T-cell (primary cell): ENCODE measurements around the gene P2RX5. TPM values are rescaled to one million over a fixed set of nuclear protein-coding genes. Genes with fewer than 3 reads are reported as not detected.
A peak's percentile ranks its signal among the peaks of the same experiment; 100 is the strongest.

Experiments
- ATAC-seq, 4 experiments: fragments of 200-7000 bp in 3 of 4; fragments of 150-1000 bp in 1 of 4; cut with Tn5 transposase; replicated peaks in 1 of 4; 1 replicate in 3 of 4; 2 replicates in 1 of 4; pipeline ENCODE4 v1.10.0; 2021; ENCODE audit warnings: moderate library complexity in 3 of 4, mild to moderate bottlenecking in 2 of 4, moderate number of reproducible peaks in 1 of 4
- CTCF ChIA-PET, 2 donors: fragments of 300-600 bp; sonication (Branson Sonifier 250); formaldehyde crosslinking; loops; one replicate each; lab custom pipeline; 2022; ENCODE audit warnings: antibody characterized with exemption in 2 of 2; lab: Charles Lee
- POLR2A ChIA-PET, 2 donors: fragments of 300-600 bp; sonication (Branson Sonifier 250); formaldehyde crosslinking; loops; one replicate each; lab custom pipeline; 2022; ENCODE audit warnings: antibody characterized with exemption in 2 of 2; lab: Charles Lee
- DNase-seq, 35 experiments: peaks; one replicate each; pipeline versions ENCODE4 v3.0.0 to v3.0.0-alpha.2; 2013 to 2023
- H3K27ac ChIP-seq: one replicate; pipeline ENCODE4 v1.5.1; 2013; ENCODE audit warnings: low read length
- H3K27me3 ChIP-seq, 2 experiments: replicated peaks in 1 of 2; 1 replicate in 1 of 2; 2 replicates in 1 of 2; pipeline versions ENCODE4 v1.6.1 to v1.7.0; 2013; ENCODE audit warnings: low read length in 1 of 2, mixed read lengths in 1 of 2; ENCODE audit not compliant: control insufficient read depth in 2 of 2, insufficient read depth in 2 of 2; ENCODE audit errors: extremely low read depth in 1 of 2
- H3K36me3 ChIP-seq, 2 donors: 1 replicate in 1 of 2; 2 replicates in 1 of 2; pipeline versions ENCODE4 v1.6.1 to v1.7.0; 2013; ENCODE audit warnings: low read length in 1 of 2; ENCODE audit not compliant: control insufficient read depth in 2 of 2, insufficient read depth in 1 of 2; ENCODE audit errors: extremely low read depth in 1 of 2
- H3K4me1 ChIP-seq, 2 experiments: 1 replicate in 1 of 2; 2 replicates in 1 of 2; pipeline versions ENCODE4 v1.6.1 to v1.7.0; 2013; ENCODE audit warnings: low read length in 2 of 2, mixed read lengths in 1 of 2; ENCODE audit not compliant: insufficient read depth in 2 of 2, control insufficient read depth in 1 of 2; ENCODE audit errors: extremely low read depth in 1 of 2
- H3K4me3 ChIP-seq, 2 donors: 1 replicate in 1 of 2; 2 replicates in 1 of 2; pipeline versions ENCODE4 v1.5.1 to v1.7.0; 2013; ENCODE audit warnings: mild to moderate bottlenecking in 2 of 2, low read length in 1 of 2, moderate library complexity in 1 of 2; ENCODE audit not compliant: control insufficient read depth in 1 of 2; ENCODE audit errors: extremely low read depth in 1 of 2
- H3K9me3 ChIP-seq: 2 replicates; pipeline ENCODE4 v1.7.0; 2013
- H3K27ac Mint-ChIP-seq, 2 donors: one replicate each; pipeline ENCODE4 v1.8.0; 2020 to 2021; ENCODE audit warnings: mild to moderate bottlenecking in 2 of 2, mixed read lengths in 2 of 2
- H3K27me3 Mint-ChIP-seq, 2 donors: one replicate each; pipeline ENCODE4 v1.8.0; 2021 to 2022; ENCODE audit warnings: mixed read lengths in 2 of 2
- H3K36me3 Mint-ChIP-seq: one replicate; pipeline ENCODE4 v1.8.0; 2021; ENCODE audit warnings: mixed read lengths
- H3K4me1 Mint-ChIP-seq, 3 donors: one replicate each; pipeline ENCODE4 v1.8.0; 2020 to 2022; ENCODE audit warnings: mixed read lengths in 3 of 3, mild to moderate bottlenecking in 1 of 3
- H3K4me3 Mint-ChIP-seq, 3 donors: one replicate each; pipeline ENCODE4 v1.8.0; 2020 to 2022; ENCODE audit warnings: mild to moderate bottlenecking in 3 of 3, mixed read lengths in 3 of 3, moderate library complexity in 3 of 3
- H3K9me3 Mint-ChIP-seq, 3 donors: one replicate each; pipeline ENCODE4 v1.8.0; 2020 to 2022; ENCODE audit warnings: mixed read lengths in 3 of 3
- WGBS: methylation state at CpG from one replicate; pipeline ENCODE4 v1.1.5; 2013; ENCODE audit warnings: missing lambda C conversion rate; ENCODE audit not compliant: insufficient coverage; 5-methylcytosine and 5-hydroxymethylcytosine counted together
- total RNA-seq, 35 experiments: library from RNA in 6 of 35; stranded (reverse) in 6 of 35; fragments of 120-200 nt in 1 of 35; gene quantifications; one replicate each; pipeline versions ENCODE4 v1.2.1 to v1.2.4 and lab custom pipeline; 2013 to 2026

Gene P2RX5
- total RNA-seq, 5 donors from 2014 or later (not counting 1 experiment from before 2014, with no cell fraction given): 19.6 to 35.6 (median 29.9) TPM

DNA sequence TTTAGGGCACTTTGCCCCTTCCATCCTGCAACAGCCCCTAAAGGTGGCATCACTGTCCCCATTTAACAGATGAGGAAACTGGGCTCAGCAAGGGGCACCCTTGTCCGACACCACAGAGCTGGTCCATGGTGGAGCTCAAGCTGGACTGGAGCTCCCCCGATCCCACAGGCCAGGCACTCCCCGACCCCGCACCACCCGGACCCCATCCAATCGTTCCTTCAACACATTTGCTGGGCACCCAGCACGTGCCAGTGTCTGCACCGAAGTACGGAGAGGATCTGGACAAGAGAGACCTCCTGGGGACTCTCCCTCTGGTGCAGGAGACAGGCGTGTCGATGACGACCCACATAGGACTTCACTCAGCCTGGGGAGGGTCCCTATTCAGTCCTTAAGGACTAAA, 13.9 kb downstream of the P2RX5 start:
- peaks cover 4% of the 10 kb centered on the region for H3K36me3 Mint-ChIP-seq
- Histone ChIP-seq H3K36me3 (peaks cover 13 to 15% of the 10 kb centered on the region in 2 donors), H3K4me1 (peaks cover 0 to 19% of the 10 kb centered on the region in 2 experiments), H3K27ac (no peak overlapping the region), H3K4me3 (no peak overlapping the region), H3K9me3 (no peaks in the 10 kb centered on the region), H3K27me3 (no peaks in the 10 kb centered on the region)
- H3K9me3 Mint-ChIP-seq: no peaks in the 10 kb centered on the region
- H3K27me3 Mint-ChIP-seq: no peaks in the 10 kb centered on the region
- ChIA-PET POLR2A (no interaction called here), CTCF (interaction anchor here (0.8 to 1.5 kb wide), 3 partner anchors 13 to 145 kb away, joined by 3 to 4 read pairs (median 4); partner anchors contain the start of genes HASPIN (in 1 of the 2) and P2RX5 (in 1 of the 2))
- ATAC-seq (no peak), DNase-seq (no peak)
- 95% methylated on average over 10 of the region's 12 CpGs for WGBS
- no peak overlapping the region for H3K4me3 Mint-ChIP-seq
- peak overlapping the region in 1 of 2 donors; percentile 27 for H3K27ac Mint-ChIP-seq
- H3K4me1 Mint-ChIP-seq: peaks cover 12 to 19% (median 17%) of the 10 kb centered on the region in 3 donors

- Mint-ChIP-seq H3K27ac (peak overlapping the region in 1 of 2 donors; percentile 27), H3K4me1 (peaks cover 12 to 19% (median 17%) of the 10 kb centered on the region in 3 donors), H3K9me3 (no peaks in the 10 kb centered on the region), H3K36me3 (peaks cover 4% of the 10 kb centered on the region), H3K4me3 (no peak overlapping the region), H3K27me3 (no peaks in the 10 kb centered on the region)
- ChIA-PET POLR2A (no interaction called here), CTCF (interaction anchor here in 1 of 2 donors (1.5 kb wide), 1 partner anchor 146 kb away, joined by 3 read pairs; no protein-coding TSS in a partner anchor)
- Histone ChIP-seq H3K36me3 (peaks cover 13 to 15% of the 10 kb centered on the region in 2 donors), H3K9me3 (no peaks in the 10 kb centered on the region), H3K27ac (no peak overlapping the region), H3K4me1 (peaks cover 0 to 19% of the 10 kb centered on the region in 2 experiments), H3K4me3 (no peak overlapping the region), H3K27me3 (no peaks in the 10 kb centered on the region)
- ATAC-seq (no peak), DNase-seq (no peak)
- 95% methylated on average over 12 of the region's 20 CpGs for WGBS
Measured at GRCh38 chr17:3681565-3681964, 14.4 kb downstream of the P2RX5 start.

GRCh38 chr17:3681057-3681456, 14.9 kb downstream of the P2RX5 start:
- no peak overlapping the region for H3K27ac Mint-ChIP-seq
- H3K36me3 ChIP-seq: peaks cover 15% of the 10 kb centered on the region in 2 donors
- no peaks in the 10 kb centered on the region for H3K27me3 Mint-ChIP-seq
- ATAC-seq: no peak
- no peak overlapping the region for H3K4me3 ChIP-seq
- no peak for DNase-seq
- 100% methylated on average over 7 of the region's 12 CpGs for WGBS
- peaks cover 4% of the 10 kb centered on the region for H3K36me3 Mint-ChIP-seq
- POLR2A ChIA-PET: no interaction called here
- H3K27me3 ChIP-seq: no peaks in the 10 kb centered on the region
- H3K9me3 Mint-ChIP-seq: no peaks in the 10 kb centered on the region
- peaks cover 0 to 19% of the 10 kb centered on the region in 2 experiments for H3K4me1 ChIP-seq
- no peak overlapping the region for H3K27ac ChIP-seq
- no peaks in the 10 kb centered on the region for H3K9me3 ChIP-seq
- peaks cover 12 to 19% (median 17%) of the 10 kb centered on the region in 3 donors for H3K4me1 Mint-ChIP-seq
- H3K4me3 Mint-ChIP-seq: no peak overlapping the region
- CTCF ChIA-PET: no interaction called here

DNA sequence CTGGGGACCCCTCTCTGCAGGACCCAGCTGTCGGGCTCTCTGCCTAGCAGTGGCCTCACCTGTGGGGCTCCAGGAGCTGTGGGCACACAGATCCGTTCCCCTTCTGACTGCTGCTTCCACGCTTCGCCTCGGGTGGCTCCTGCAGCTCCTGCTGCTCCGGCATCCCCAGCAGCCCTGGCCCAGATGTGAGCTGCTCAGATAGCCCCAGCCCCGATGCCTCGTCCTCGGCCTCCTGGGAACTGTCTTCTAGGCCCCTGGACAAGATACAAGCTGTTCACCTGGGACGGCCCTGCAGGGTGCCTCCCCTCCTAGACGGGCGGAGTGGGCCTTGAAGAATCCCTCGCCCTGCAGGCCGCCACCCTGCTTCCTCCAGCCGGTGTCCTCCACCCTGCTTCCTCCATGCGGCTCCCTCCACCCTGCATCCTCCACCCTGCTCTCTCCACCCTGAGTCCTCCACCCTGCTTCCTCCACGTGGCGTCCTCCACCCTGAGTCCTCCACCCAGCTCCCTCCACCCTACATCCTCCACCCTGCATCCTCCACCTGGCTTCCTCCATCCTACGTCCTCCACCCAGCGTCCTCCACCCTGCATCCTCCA, 16.3 kb downstream of the P2RX5 start:
- H3K4me3 Mint-ChIP-seq: no peak overlapping the region
- no peaks in the 10 kb centered on the region for H3K27me3 ChIP-seq
- DNase-seq (no peak), ATAC-seq (no peak)
- no peaks in the 10 kb centered on the region for H3K27me3 Mint-ChIP-seq
- peaks cover 12 to 19% (median 17%) of the 10 kb centered on the region in 3 donors for H3K4me1 Mint-ChIP-seq
- POLR2A ChIA-PET: no interaction called here
- no peak overlapping the region for H3K27ac Mint-ChIP-seq
- 65% methylated on average over 20 of the region's 20 CpGs for WGBS
- peaks cover 13 to 15% of the 10 kb centered on the region in 2 donors for H3K36me3 ChIP-seq
- no peaks in the 10 kb centered on the region for H3K9me3 Mint-ChIP-seq
- peaks cover 4% of the 10 kb centered on the region for H3K36me3 Mint-ChIP-seq
- H3K27ac ChIP-seq: no peak overlapping the region
- no peaks in the 10 kb centered on the region for H3K9me3 ChIP-seq
- H3K4me1 ChIP-seq: peaks cover 0 to 19% of the 10 kb centered on the region in 2 experiments
- CTCF ChIA-PET: interaction anchor here in 1 of 2 donors (0.6 kb wide), 2 partner anchors 208 to 685 kb away, joined by 3 to 4 read pairs; no protein-coding TSS in a partner anchor
- no peak overlapping the region for H3K4me3 ChIP-seq

DNA sequence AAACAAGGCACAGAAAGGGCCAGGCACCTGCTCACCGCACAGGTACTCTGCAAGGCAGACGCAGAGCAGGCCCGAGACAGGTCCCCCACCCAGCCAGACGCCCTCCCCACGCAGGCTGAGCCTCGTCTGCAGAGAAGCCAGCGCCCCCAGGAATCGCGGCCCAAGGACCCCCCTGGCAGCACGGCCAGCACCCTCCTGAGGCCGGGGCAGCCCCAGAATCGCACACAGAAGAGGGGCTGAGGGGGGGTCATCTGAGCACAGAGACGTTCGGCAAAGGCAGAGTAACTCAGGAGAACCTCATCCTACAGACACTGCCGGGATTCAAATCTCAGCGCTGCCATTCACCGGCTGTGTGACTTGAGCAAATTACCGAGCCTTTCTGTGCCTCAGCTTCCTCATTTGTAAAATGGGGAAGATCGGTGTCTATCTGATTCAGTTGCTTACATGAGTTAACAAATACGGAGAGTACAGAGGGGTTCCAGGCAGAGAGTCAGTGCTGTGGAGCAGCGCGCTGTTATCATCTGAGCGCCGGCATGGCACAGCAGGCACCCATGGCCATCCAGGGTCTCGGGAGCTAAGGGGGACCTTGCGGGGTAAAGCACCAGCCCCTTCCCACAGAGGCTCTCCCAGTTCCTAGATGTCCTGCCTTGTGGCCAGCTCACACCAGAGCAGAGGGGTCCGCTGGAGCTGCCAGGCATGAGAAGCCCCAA, 17.0 kb downstream of the P2RX5 start:
- H3K4me3 ChIP-seq: no peak overlapping the region
- H3K27ac ChIP-seq: no peak overlapping the region
- DNase-seq: no peak
- ChIA-PET CTCF (no interaction called here), POLR2A (no interaction called here)
- H3K4me1 ChIP-seq: peaks cover 0 to 19% of the 10 kb centered on the region in 2 experiments
- Mint-ChIP-seq H3K4me3 (no peak overlapping the region), H3K27me3 (no peaks in the 10 kb centered on the region), H3K4me1 (peaks cover 12 to 19% (median 17%) of the 10 kb centered on the region in 3 donors), H3K36me3 (peaks cover 4% of the 10 kb centered on the region), H3K27ac (peak overlapping the region in 1 of 2 donors; percentile 34), H3K9me3 (no peaks in the 10 kb centered on the region)
- no peak for ATAC-seq
- peaks cover 13% of the 10 kb centered on the region in 2 donors for H3K36me3 ChIP-seq
- H3K27me3 ChIP-seq: no peaks in the 10 kb centered on the region
- 93% methylated on average over 17 of the region's 27 CpGs for WGBS
- no peaks in the 10 kb centered on the region for H3K9me3 ChIP-seq

DNA sequence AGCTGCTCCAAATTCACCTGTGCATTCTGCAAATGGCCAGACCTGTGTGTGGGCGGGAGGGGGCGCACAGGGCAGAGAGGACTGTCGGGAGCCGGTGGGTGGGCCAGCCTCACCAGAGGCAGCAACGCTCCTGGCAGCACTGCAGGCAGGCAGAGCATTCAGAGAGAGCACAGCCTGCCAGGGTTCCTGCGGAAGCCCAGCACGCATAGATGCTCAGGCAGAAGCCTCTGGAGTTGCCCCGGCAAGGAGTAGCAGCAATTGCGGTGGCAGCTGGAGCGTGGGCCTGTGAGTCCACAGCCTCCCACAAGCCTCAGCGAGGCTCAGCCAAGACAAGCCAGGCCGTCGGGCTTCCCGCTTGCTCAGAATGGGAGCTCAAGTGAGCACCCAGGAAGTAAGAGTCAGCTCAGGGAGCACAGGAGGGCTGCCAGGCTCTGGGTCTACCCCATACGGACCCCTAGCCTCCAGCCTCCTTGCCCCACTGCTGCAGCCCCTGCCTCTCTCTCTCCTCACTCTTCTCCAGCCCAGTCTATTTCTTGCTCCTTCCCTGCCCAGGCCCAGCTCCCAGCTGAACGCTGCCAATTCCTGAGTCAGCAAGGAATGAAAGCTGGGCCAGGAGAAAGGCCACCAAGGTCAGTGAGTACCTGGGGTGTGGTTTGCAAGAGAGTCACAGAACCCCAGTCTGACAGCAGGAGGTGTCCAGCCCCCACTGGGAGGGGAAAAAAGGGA, 17.7 kb downstream of the P2RX5 start:
- no peaks in the 10 kb centered on the region for H3K27me3 ChIP-seq
- peaks cover 10 to 18% (median 16%) of the 10 kb centered on the region in 3 donors for H3K4me1 Mint-ChIP-seq
- POLR2A ChIA-PET: no interaction called here
- ATAC-seq: no peak
- no peaks in the 10 kb centered on the region for H3K27me3 Mint-ChIP-seq
- H3K27ac ChIP-seq: no peak overlapping the region
- peaks cover 0 to 17% of the 10 kb centered on the region in 2 experiments for H3K4me1 ChIP-seq
- H3K9me3 Mint-ChIP-seq: no peaks in the 10 kb centered on the region
- no peak overlapping the region for H3K4me3 ChIP-seq
- H3K4me3 Mint-ChIP-seq: no peak overlapping the region
- DNase-seq: no peak
- peaks cover 4% of the 10 kb centered on the region for H3K36me3 Mint-ChIP-seq
- H3K36me3 ChIP-seq: peaks cover 12 to 13% of the 10 kb centered on the region in 2 donors
- peak overlapping the region in 1 of 2 donors; percentile 34 for H3K27ac Mint-ChIP-seq
- no peaks in the 10 kb centered on the region for H3K9me3 ChIP-seq
- CTCF ChIA-PET: no interaction called here
- 87% methylated on average over 15 of the region's 16 CpGs for WGBS
